CD4-positive, alpha-beta memory T cell (primary cell): ENCODE data around the gene FBXO40. TPM values are rescaled to one million over a fixed set of nuclear protein-coding genes. Genes with fewer than 3 reads are reported as not detected.

Experiments used
- CTCF ChIA-PET: fragments of 350-600 bp; sonication (Branson Sonifier 250); formaldehyde crosslinking; loops from one replicate; lab custom pipeline; 2021; ENCODE audit warnings: inconsistent platforms; ENCODE audit not compliant: partially characterized antibody; lab: Charles Lee
- POLR2A ChIA-PET: fragments of 350-600 bp; sonication (Branson Sonifier 250); formaldehyde crosslinking; loops from one replicate; lab custom pipeline; 2021; ENCODE audit not compliant: partially characterized antibody; lab: Charles Lee
- DNase-seq, 5 donors: peaks; one replicate each; pipeline versions ENCODE4 v3.0.0 to v3.0.0-alpha.2; 2020 to 2022; ENCODE audit warnings: mixed read lengths in 1 of 5
- H3K27ac ChIP-seq: one replicate; pipeline ENCODE4 v1.7.0; 2013; ENCODE audit warnings: low read depth, low read length
- H3K27me3 ChIP-seq: 2 replicates; pipeline ENCODE4 v1.7.0; 2013; ENCODE audit warnings: mild to moderate bottlenecking, low read length, moderate library complexity; ENCODE audit not compliant: insufficient read depth
- H3K36me3 ChIP-seq: 2 replicates; pipeline ENCODE4 v1.7.0; 2013; ENCODE audit warnings: mild to moderate bottlenecking, low read length, moderate library complexity; ENCODE audit not compliant: insufficient read depth
- H3K4me1 ChIP-seq: 2 replicates; pipeline ENCODE4 v1.7.0; 2013; ENCODE audit warnings: mild to moderate bottlenecking, low read length, moderate library complexity; ENCODE audit not compliant: insufficient read depth
- H3K4me3 ChIP-seq, 2 donors: one replicate each; pipeline ENCODE4 v1.7.0; 2013; ENCODE audit warnings: low read length in 2 of 2, mild to moderate bottlenecking in 1 of 2
- H3K9me3 ChIP-seq, 2 donors: one replicate each; pipeline ENCODE4 v1.7.0; 2013; ENCODE audit warnings: low read length in 2 of 2, control low read depth in 1 of 2; ENCODE audit not compliant: control insufficient read depth in 1 of 2
- H3K27ac Mint-ChIP-seq, 7 donors: one replicate each; pipeline ENCODE4 v1.8.0; 2020 to 2021; ENCODE audit warnings: mixed read lengths in 7 of 7, mild to moderate bottlenecking in 6 of 7, inconsistent platforms in 3 of 7, moderate library complexity in 3 of 7
- H3K27me3 Mint-ChIP-seq, 2 donors: one replicate each; pipeline ENCODE4 v1.8.0; 2020 to 2021; ENCODE audit warnings: mixed read lengths in 2 of 2
- H3K36me3 Mint-ChIP-seq, 2 donors: one replicate each; pipeline ENCODE4 v1.8.0; 2020 to 2021; ENCODE audit warnings: mixed read lengths in 2 of 2, inconsistent platforms in 1 of 2, mild to moderate bottlenecking in 1 of 2
- H3K4me1 Mint-ChIP-seq, 4 donors: one replicate each; pipeline ENCODE4 v1.8.0; 2020 to 2021; ENCODE audit warnings: mixed read lengths in 4 of 4, mild to moderate bottlenecking in 1 of 4
- H3K4me3 Mint-ChIP-seq, 8 donors: one replicate each; pipeline ENCODE4 v1.8.0; 2020 to 2021; ENCODE audit warnings: mixed read lengths in 8 of 8, mild to moderate bottlenecking in 7 of 8, moderate library complexity in 6 of 8, inconsistent platforms in 3 of 8
- H3K9me3 Mint-ChIP-seq, 8 donors: one replicate each; pipeline ENCODE4 v1.8.0; 2020 to 2021; ENCODE audit warnings: mixed read lengths in 8 of 8, mild to moderate bottlenecking in 5 of 8, inconsistent platforms in 3 of 8, moderate library complexity in 1 of 8
- intact Hi-C: fragments of 100-400 bp; cut with micrococcal nuclease; formaldehyde crosslinking; loops from one replicate; pipeline ENCODE4 v1.15.1; 2023
- polyA plus RNA-seq, 2 donors: library from polyadenylated mRNA; unstranded; fragments of 300-500 nt; fragmentation: Illumina TruSeq; gene quantifications; one replicate each; pipeline ENCODE4 v1.2.3, GENCODE V29; 2021
- total RNA-seq, 2 experiments: library from RNA; stranded (reverse); gene quantifications; one replicate each; pipeline ENCODE4 v1.2.3, GENCODE V29; 2021

Gene FBXO40
- total and polyA plus RNA-seq, 4 experiments from 2014 or later, result 0.08 TPM; not detected in 3

DNA sequence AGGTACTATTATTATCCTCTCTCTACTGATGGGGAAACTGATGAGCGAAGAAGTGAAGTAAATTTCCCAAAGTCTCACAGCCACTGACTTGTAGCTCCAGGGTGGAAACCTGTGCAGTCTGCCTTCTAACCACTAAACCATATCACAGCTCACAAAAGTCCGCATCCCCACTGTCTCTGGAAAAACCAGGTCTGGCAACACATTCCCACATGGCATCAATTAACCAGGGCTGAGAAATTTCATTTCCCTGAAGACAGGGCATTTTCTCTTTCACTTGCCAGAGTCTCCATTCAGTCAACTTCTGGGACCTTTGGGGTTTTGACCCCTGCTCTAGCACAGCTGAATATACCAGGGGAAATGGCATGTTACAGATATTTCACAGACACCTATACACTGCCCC lies 26.5 kb downstream of the FBXO40 start:
- Histone ChIP-seq H3K27me3 (no peaks in the 10 kb centered on the region), H3K4me1 (no peaks in the 10 kb centered on the region), H3K4me3 (no peak overlapping the region), H3K9me3 (no peaks in the 10 kb centered on the region), H3K36me3 (no peaks in the 10 kb centered on the region), H3K27ac (no peak overlapping the region)
- no peak for DNase-seq
- POLR2A ChIA-PET, result no interaction called here
- H3K9me3 Mint-ChIP-seq, result no peaks in the 10 kb centered on the region
- intact Hi-C loops, result no loop called here
- peaks cover 0 to 4% of the 10 kb centered on the region in 2 donors for H3K27me3 Mint-ChIP-seq
- CTCF ChIA-PET, result no interaction called here
- no peak overlapping the region for H3K27ac Mint-ChIP-seq
- H3K4me1 Mint-ChIP-seq, result no peaks in the 10 kb centered on the region
- H3K36me3 Mint-ChIP-seq, result no peaks in the 10 kb centered on the region
- no peak overlapping the region for H3K4me3 Mint-ChIP-seq

DNA sequence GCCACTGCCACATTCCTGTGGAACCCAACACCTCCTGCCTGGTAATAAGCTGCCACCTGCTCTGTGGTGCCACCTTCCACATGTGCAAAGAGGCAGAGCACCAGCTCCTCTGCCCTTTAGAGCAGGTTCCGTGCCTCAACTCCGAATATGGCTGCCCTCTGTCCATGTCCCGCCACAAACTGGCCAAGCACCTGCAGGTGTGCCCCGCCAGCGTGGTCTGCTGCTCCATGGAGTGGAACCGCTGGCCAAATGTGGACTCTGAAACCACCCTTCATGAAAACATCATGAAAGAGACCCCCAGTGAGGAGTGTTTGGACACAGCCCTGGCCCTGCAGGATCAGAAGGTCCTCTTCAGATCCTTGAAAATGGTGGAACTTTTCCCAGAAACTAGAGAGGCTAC lies 28.3 kb downstream of the FBXO40 start:
- Histone ChIP-seq H3K36me3 (no peaks in the 10 kb centered on the region), H3K27me3 (no peaks in the 10 kb centered on the region), H3K27ac (no peak overlapping the region), H3K4me3 (no peak overlapping the region), H3K9me3 (no peaks in the 10 kb centered on the region), H3K4me1 (no peaks in the 10 kb centered on the region)
- Mint-ChIP-seq H3K4me1 (no peaks in the 10 kb centered on the region), H3K36me3 (no peaks in the 10 kb centered on the region), H3K27me3 (peaks cover 0 to 4% of the 10 kb centered on the region in 2 donors), H3K9me3 (no peaks in the 10 kb centered on the region), H3K27ac (no peak overlapping the region), H3K4me3 (no peak overlapping the region)
- intact Hi-C loops, result no loop called here
- ChIA-PET CTCF (no interaction called here), POLR2A (no interaction called here)
- no peak for DNase-seq

DNA sequence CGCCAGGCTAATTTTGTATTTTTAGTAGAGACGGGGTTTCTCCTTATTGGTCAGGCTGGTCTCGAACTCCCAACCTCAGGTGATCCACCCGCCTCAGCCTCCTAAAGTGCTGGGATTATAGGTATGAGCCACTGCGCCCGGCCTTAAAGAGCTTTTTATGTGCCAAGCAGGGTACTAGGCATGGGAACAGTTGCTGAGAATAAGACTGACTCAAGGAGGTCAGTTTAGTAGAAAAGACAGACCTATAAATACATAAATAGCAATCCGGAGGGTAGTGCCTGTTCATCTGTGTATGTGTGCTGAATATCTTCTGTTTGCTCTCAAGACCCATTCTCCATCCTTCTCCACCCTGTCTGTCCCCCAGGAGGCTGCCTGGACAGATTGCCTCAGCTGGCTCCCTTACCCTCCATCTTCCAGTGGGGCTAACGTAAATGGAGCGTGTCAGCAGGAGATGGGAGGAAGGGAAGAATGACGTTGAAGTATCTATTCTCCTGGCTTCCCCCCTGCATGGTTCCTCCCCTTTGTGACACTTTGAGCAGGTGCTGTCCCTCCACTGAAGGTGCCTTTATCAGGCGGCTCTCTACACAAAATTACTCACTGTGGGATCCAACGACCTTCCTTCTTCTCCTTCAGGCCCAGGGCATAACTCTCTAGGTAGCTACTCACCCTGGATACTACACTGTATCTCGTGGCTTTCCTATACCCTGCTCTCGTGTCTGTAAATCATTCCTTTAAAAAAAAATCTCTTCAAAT lies 31.1 kb downstream of the FBXO40 start:
- H3K9me3 Mint-ChIP-seq, result no peaks in the 10 kb centered on the region
- no peaks in the 10 kb centered on the region for H3K4me1 Mint-ChIP-seq
- Histone ChIP-seq H3K36me3 (no peaks in the 10 kb centered on the region), H3K4me3 (no peak overlapping the region), H3K4me1 (no peaks in the 10 kb centered on the region), H3K9me3 (no peaks in the 10 kb centered on the region), H3K27me3 (no peaks in the 10 kb centered on the region), H3K27ac (no peak overlapping the region)
- DNase-seq, result no peak
- no peak overlapping the region for H3K4me3 Mint-ChIP-seq
- CTCF ChIA-PET, result interaction anchor here (0.7 kb wide), 1 partner anchor 78 kb away, joined by 3 read pairs; no protein-coding TSS in a partner anchor
- H3K27me3 Mint-ChIP-seq, result peaks cover 0 to 4% of the 10 kb centered on the region in 2 donors
- POLR2A ChIA-PET, result no interaction called here
- intact Hi-C loops, result no loop called here
- H3K27ac Mint-ChIP-seq, result peak overlapping the region in 1 of 7 donors; percentile 35
- H3K36me3 Mint-ChIP-seq, result peaks cover 10 to 11% of the 10 kb centered on the region in 2 donors

DNA sequence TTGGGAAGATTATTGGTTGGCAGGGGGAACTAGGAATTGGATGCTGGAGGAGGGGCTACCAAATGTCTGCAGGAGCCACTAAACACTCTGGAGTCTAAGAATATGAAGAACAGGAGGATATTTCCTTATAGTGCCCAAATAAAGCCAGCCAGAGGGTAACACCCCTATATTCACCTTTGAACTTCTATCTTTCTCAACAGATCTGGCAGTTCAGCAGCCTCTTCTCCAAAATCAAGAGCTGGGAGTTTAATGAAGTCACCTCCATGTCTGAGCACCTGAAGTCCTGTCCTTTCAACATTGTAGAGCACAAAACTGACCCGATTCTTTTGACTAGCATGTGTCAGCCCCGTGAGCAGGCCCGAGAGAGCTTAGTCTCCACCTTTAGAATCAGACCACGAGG lies 33.3 kb downstream of the FBXO40 start:
- Histone ChIP-seq H3K27ac (no peak overlapping the region), H3K4me3 (no peak overlapping the region), H3K36me3 (peaks cover 10% of the 10 kb centered on the region), H3K9me3 (no peaks in the 10 kb centered on the region), H3K27me3 (no peaks in the 10 kb centered on the region), H3K4me1 (no peaks in the 10 kb centered on the region)
- Mint-ChIP-seq H3K9me3 (no peaks in the 10 kb centered on the region), H3K36me3 (peaks cover 28 to 31% of the 10 kb centered on the region in 2 donors), H3K27ac (peak overlapping the region in 2 of 7 donors; percentile 26 to 57), H3K27me3 (peaks cover 0 to 1% of the 10 kb centered on the region in 2 donors), H3K4me3 (no peak overlapping the region), H3K4me1 (peaks cover 0 to 3% (median 0%) of the 10 kb centered on the region in 4 donors)
- intact Hi-C loops, result no loop called here
- no peak for DNase-seq
- POLR2A ChIA-PET, result no interaction called here
- CTCF ChIA-PET, result no interaction called here

DNA sequence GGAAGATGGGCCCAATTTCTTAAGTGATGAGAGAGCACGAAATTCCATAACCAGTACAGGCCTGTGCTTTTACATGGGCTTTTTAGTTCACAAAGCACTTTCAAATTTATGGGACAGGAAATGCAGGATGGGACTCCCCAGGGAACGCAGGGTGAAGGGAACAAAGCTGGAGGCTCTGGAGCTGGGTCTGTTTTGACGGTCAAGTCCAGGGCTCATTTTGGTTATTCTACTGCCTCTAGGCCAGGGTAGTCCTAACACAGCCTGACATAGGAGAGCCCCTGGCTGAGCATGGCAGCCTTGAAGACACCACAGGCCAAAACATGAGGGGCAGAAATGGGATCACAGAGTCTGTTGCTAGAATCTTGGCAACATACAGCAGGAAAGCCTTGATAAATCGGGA lies 34.0 kb downstream of the FBXO40 start:
- Mint-ChIP-seq H3K4me3 (no peak overlapping the region), H3K9me3 (no peaks in the 10 kb centered on the region)

DNA sequence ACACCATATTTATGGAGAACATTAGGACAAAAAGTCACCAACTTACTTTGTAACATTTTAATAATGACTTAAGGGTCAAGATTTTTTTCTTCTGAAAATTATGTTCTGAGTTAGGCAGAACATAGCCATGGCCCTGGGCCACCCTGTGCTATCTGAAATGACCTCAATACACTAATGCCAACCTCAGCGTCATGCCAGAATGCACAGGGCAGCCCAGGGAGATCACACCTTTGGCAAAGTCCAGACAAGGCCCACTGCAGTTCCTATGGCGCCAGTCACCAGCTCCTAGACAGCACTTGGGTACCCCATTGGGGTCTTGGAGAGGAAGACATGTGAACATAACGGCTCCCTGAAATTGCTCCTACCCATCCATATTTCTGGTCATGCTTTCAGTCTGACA lies 34.4 kb downstream of the FBXO40 start:
- Mint-ChIP-seq H3K9me3 (no peaks in the 10 kb centered on the region), H3K36me3 (peaks cover 39 to 43% of the 10 kb centered on the region in 2 donors), H3K4me3 (no peak overlapping the region), H3K27me3 (peaks cover 0 to 1% of the 10 kb centered on the region in 2 donors), H3K4me1 (peaks cover 0 to 3% (median 0%) of the 10 kb centered on the region in 4 donors), H3K27ac (no peak overlapping the region)
- intact Hi-C loops, result no loop called here
- no peak for DNase-seq
- Histone ChIP-seq H3K9me3 (no peaks in the 10 kb centered on the region), H3K4me3 (no peak overlapping the region), H3K27me3 (no peaks in the 10 kb centered on the region), H3K27ac (no peak overlapping the region), H3K4me1 (no peaks in the 10 kb centered on the region), H3K36me3 (peaks cover 18% of the 10 kb centered on the region)
- ChIA-PET CTCF (no interaction called here), POLR2A (no interaction called here)

More for the DNA sequence above, 34.0 kb downstream of the FBXO40 start:
- Mint-ChIP-seq H3K4me1 (peaks cover 0 to 3% (median 0%) of the 10 kb centered on the region in 4 donors), H3K36me3 (peaks cover 35 to 38% of the 10 kb centered on the region in 2 donors), H3K27ac (peak overlapping the region in 1 of 7 donors; percentile 2), H3K27me3 (peaks cover 0 to 1% of the 10 kb centered on the region in 2 donors)
- POLR2A ChIA-PET, result no interaction called here
- Histone ChIP-seq H3K27me3 (no peaks in the 10 kb centered on the region), H3K4me1 (no peaks in the 10 kb centered on the region), H3K4me3 (no peak overlapping the region), H3K9me3 (no peaks in the 10 kb centered on the region), H3K36me3 (peaks cover 14% of the 10 kb centered on the region), H3K27ac (no peak overlapping the region)
- DNase-seq, result no peak
- CTCF ChIA-PET, result no interaction called here
- intact Hi-C loops, result no loop called here

DNA sequence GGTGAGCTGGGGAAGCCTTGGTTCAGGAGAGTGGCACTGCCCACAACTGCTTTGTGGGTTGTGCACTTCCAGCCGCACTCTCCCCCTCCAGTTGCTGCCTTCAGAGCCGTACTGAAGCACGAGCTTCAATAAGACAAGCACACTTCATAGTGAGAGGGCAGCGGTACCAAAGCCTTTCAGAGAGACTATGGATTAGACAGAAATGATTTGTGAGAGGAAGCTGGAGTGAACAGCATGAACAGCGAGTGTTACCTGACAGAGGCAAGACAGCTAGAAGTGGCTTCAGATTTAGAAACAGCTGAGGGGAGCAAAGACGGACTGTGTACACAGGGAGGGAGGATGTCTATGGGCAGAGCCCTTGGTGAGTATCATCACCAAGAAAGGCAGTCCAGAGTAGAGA lies 36.4 kb downstream of the FBXO40 start:
- ChIA-PET POLR2A (interaction anchor here (1.1 kb wide), 1 partner anchor 31 kb away, joined by 4 read pairs; the partner anchor contains the start of gene HCLS1), CTCF (no interaction called here)
- no peaks in the 10 kb centered on the region for H3K9me3 ChIP-seq
- Mint-ChIP-seq H3K27ac (peak overlapping the region in 1 of 7 donors; percentile 73), H3K4me1 (peaks cover 0 to 3% (median 0%) of the 10 kb centered on the region in 4 donors), H3K9me3 (no peaks in the 10 kb centered on the region), H3K4me3 (no peak overlapping the region), H3K36me3 (peaks cover 56 to 59% of the 10 kb centered on the region in 2 donors), H3K27me3 (no peaks in the 10 kb centered on the region)
- DNase-seq, result no peak
- peaks cover 34% of the 10 kb centered on the region for H3K36me3 ChIP-seq
- intact Hi-C loops, result no loop called here
- H3K4me3 ChIP-seq, result no peak overlapping the region
- no peaks in the 10 kb centered on the region for H3K4me1 ChIP-seq
- H3K27ac ChIP-seq, result no peak overlapping the region
- H3K27me3 ChIP-seq, result no peaks in the 10 kb centered on the region
